HCT116 (cell line): ENCODE measurements around the gene STK32C. TPM values are rescaled to one million over a fixed set of nuclear protein-coding genes. Genes with fewer than 3 reads are reported as not detected.

ENCODE experiments used
- ATAC-seq: fragments of 200-7000 bp; cut with Tn5 transposase; 2 replicates; pipeline ENCODE4 v1.9.1; 2020; ENCODE audit warnings: mild to moderate bottlenecking, moderate library complexity
- BruUV-seq: library from RNA; stranded (reverse); fragments of 400-500 nt; replicated peaks from 2 replicates; lab custom pipeline; 2021; lab: Mats Ljungman, UMichigan
- CTCF ChIA-PET: fragments of 300-600 bp; sonication (Branson Sonifier 250); formaldehyde crosslinking; loops from one replicate; lab custom pipeline; 2021; ENCODE audit warnings: antibody characterized with exemption; lab: Charles Lee
- POLR2A ChIA-PET: fragments of 300-600, 350-600 bp; sonication (Branson Sonifier 250); formaldehyde crosslinking; loops from one replicate; lab custom pipeline; 2021; ENCODE audit warnings: antibody characterized with exemption; lab: Charles Lee
- RAD21 ChIA-PET, 2 experiments: fragments of 300-600 bp; sonication (Branson Sonifier 250); formaldehyde crosslinking; loops; one replicate each; lab custom pipeline; 2023; ENCODE audit warnings: low total read pairs in 2 of 2; ENCODE audit not compliant: uncharacterized antibody in 2 of 2, unreplicated experiment in 2 of 2, low non-redundant PET in 1 of 2; lab: Charles Lee
- DNase-seq: peaks from one replicate; pipeline ENCODE4 v3.0.0-alpha.2; 2010; ENCODE audit warnings: low read depth, low spot score
- H2AFZ ChIP-seq: fragments of 200-600 bp; shearing (Covaris generic), sonication (generic); 2 replicates; pipeline ENCODE4 v1.6.1; 2017; ENCODE audit warnings: low read depth, mixed run types, mixed read lengths, antibody characterized with exemption, low read length; ENCODE audit not compliant: poor library complexity, severe bottlenecking
- H3K27ac ChIP-seq: 2 replicates; pipeline ENCODE4 v1.5.1; 2012; ENCODE audit warnings: low read depth, low read length
- H3K27me3 ChIP-seq: fragments of 200-600 bp; sonication (generic); 2 replicates; pipeline ENCODE4 v1.6.1; 2016; ENCODE audit warnings: mixed run types, low read length, mixed read lengths; ENCODE audit not compliant: insufficient read depth
- H3K36me3 ChIP-seq, 2 experiments: fragments of 200-500 bp in 1 of 2; fragments of 200-600 bp in 1 of 2; sonication (Bioruptor generic) in 1 of 2; sonication (generic) in 1 of 2; 2 replicates each; pipeline versions ENCODE4 v1.5.1 to v1.6.1; 2014 to 2016; ENCODE audit warnings: low read length in 2 of 2, inconsistent platforms in 1 of 2, mixed read lengths in 1 of 2, mixed run types in 1 of 2; ENCODE audit not compliant: insufficient read depth in 2 of 2, control insufficient read depth in 1 of 2
- H3K4me1 ChIP-seq, 2 experiments: fragments of 200-600 bp in 1 of 2; sonication (generic) in 1 of 2; 2 replicates each; pipeline versions ENCODE4 v1.5.1 to v1.6.1; 2012 to 2017; ENCODE audit warnings: low read length in 2 of 2, inconsistent platforms in 1 of 2, mild to moderate bottlenecking in 1 of 2, mixed read lengths in 1 of 2, mixed run types in 1 of 2, moderate library complexity in 1 of 2; ENCODE audit not compliant: insufficient read depth in 2 of 2, control insufficient read depth in 1 of 2
- H3K4me2 ChIP-seq: fragments of 200-600 bp; sonication (generic); 2 replicates; pipeline ENCODE4 v1.6.1; 2017; ENCODE audit warnings: mixed run types, low read length, mixed read lengths
- H3K4me3 ChIP-seq, 2 experiments: fragments of 200-600 bp in 1 of 2; sonication (generic) in 1 of 2; replicated peaks in 1 of 2; 2 replicates each; pipeline ENCODE4 v1.5.1; 2011 to 2016; ENCODE audit warnings: low read length in 2 of 2, control low read depth in 1 of 2, low read depth in 1 of 2, mild to moderate bottlenecking in 1 of 2, mixed read lengths in 1 of 2, mixed run types in 1 of 2
- H3K79me2 ChIP-seq: fragments of 200-600 bp; sonication (generic); 2 replicates; pipeline ENCODE4 v1.6.1; 2017; ENCODE audit warnings: mild to moderate bottlenecking, mixed run types, low read length, moderate library complexity, mixed read lengths; ENCODE audit not compliant: insufficient read depth
- H3K9ac ChIP-seq: fragments of 200-600 bp; sonication (generic); 2 replicates; pipeline ENCODE4 v1.6.1; 2016; ENCODE audit warnings: low read length, mixed read lengths
- H3K9me2 ChIP-seq: fragments of 200-600 bp; sonication (generic), shearing (Covaris generic); 2 replicates; pipeline ENCODE4 v1.6.1; 2017; ENCODE audit warnings: mixed run types, mild to moderate bottlenecking, moderate library complexity; ENCODE audit not compliant: insufficient read depth
- H3K9me3 ChIP-seq, 2 experiments: fragments of 200-500 bp in 1 of 2; fragments of 200-600 bp in 1 of 2; sonication (Bioruptor generic) in 1 of 2; sonication (generic) in 1 of 2; 2 replicates each; pipeline ENCODE4 v1.6.1; 2014 to 2017; ENCODE audit warnings: low read length in 2 of 2, mixed read lengths in 2 of 2, inconsistent platforms in 1 of 2, low read depth in 1 of 2, mild to moderate bottlenecking in 1 of 2, mixed run types in 1 of 2, moderate library complexity in 1 of 2; ENCODE audit not compliant: control insufficient read depth in 1 of 2, insufficient read depth in 1 of 2
- H4K20me1 ChIP-seq: fragments of 200-600 bp; sonication (generic), shearing (Covaris generic); 2 replicates; pipeline ENCODE4 v1.6.1; 2017; ENCODE audit warnings: mixed run types, mild to moderate bottlenecking, moderate library complexity; ENCODE audit not compliant: insufficient read depth
- ATF3 ChIP-seq: IDR thresholded peaks from 2 replicates; pipeline ENCODE4 v1.6.1; 2012
- CBX3 ChIP-seq: IDR thresholded peaks from 2 replicates; pipeline ENCODE4 v1.6.1; 2012; ENCODE audit warnings: low read depth
- CTCF ChIP-seq, 3 experiments: fragments of 200-600 bp in 1 of 3; sonication (generic) in 1 of 3; IDR thresholded peaks in 2 of 3; conservative IDR thresholded peaks in 1 of 3; 2 replicates each; pipeline ENCODE4 v1.5.1; 2012 to 2017; ENCODE audit warnings: low read depth in 2 of 3, low read length in 2 of 3, antibody characterized with exemption in 1 of 3, borderline replicate concordance in 1 of 3, control low read depth in 1 of 3, mild to moderate bottlenecking in 1 of 3, mixed read lengths in 1 of 3, mixed run types in 1 of 3, moderate library complexity in 1 of 3; ENCODE audit not compliant: insufficient read depth in 1 of 3
- EGR1 ChIP-seq: IDR thresholded peaks from 2 replicates; pipeline ENCODE4 v1.6.1; 2012; ENCODE audit warnings: low read depth
- ELF1 ChIP-seq: IDR thresholded peaks from 2 replicates; pipeline ENCODE4 v1.6.1; 2012; ENCODE audit warnings: low read depth, borderline replicate concordance
- EZH2 ChIP-seq: fragments of 200-600 bp; sonication (generic); IDR thresholded peaks from 2 replicates; pipeline ENCODE4 v1.6.1; 2017; ENCODE audit warnings: antibody characterized with exemption, mixed run types
- EZH2phosphoT487 ChIP-seq: fragments of 200-600 bp; IDR thresholded peaks from 2 replicates; pipeline ENCODE4 v1.6.1; 2018; ENCODE audit warnings: antibody characterized with exemption, borderline replicate concordance
- FOSL1 ChIP-seq: IDR thresholded peaks from 2 replicates; pipeline ENCODE4 v1.6.1; 2012; ENCODE audit warnings: low read depth
- JUND ChIP-seq: IDR thresholded peaks from 2 replicates; pipeline ENCODE4 v1.6.1; 2012
- POLR2A ChIP-seq: IDR thresholded peaks from 2 replicates; pipeline ENCODE4 v1.7.0; 2011; ENCODE audit warnings: borderline replicate concordance; ENCODE audit not compliant: insufficient read depth, insufficient read length; ENCODE audit errors: extremely low read depth
- POLR2AphosphoS5 ChIP-seq: IDR thresholded peaks from 2 replicates; pipeline ENCODE4 v1.6.1; 2011; ENCODE audit warnings: mild to moderate bottlenecking, low read depth, low read length, moderate library complexity
- REST ChIP-seq: IDR thresholded peaks from 2 replicates; pipeline ENCODE4 v1.6.1; 2012; ENCODE audit warnings: low read depth
- SP1 ChIP-seq: IDR thresholded peaks from 2 replicates; pipeline ENCODE4 v1.6.1; 2012; ENCODE audit warnings: low read depth
- SRF ChIP-seq: IDR thresholded peaks from 2 replicates; pipeline ENCODE4 v1.6.1; 2012; ENCODE audit warnings: low read depth
- TCF7L2 ChIP-seq: IDR thresholded peaks from 2 replicates; pipeline ENCODE4 v1.7.0; 2011; ENCODE audit warnings: borderline replicate concordance, inconsistent platforms; ENCODE audit not compliant: insufficient read depth, insufficient read length; ENCODE audit errors: extremely low read depth
- YY1 ChIP-seq: IDR thresholded peaks from 2 replicates; pipeline ENCODE4 v1.6.1; 2011; ENCODE audit warnings: low read length, low read depth, moderate library complexity, mild to moderate bottlenecking; ENCODE audit not compliant: insufficient replicate concordance; ENCODE audit errors: extremely low read depth
- ZBTB33 ChIP-seq: IDR thresholded peaks from 2 replicates; pipeline ENCODE4 v1.6.1; 2011; ENCODE audit warnings: mild to moderate bottlenecking, low read length, moderate library complexity; ENCODE audit not compliant: insufficient replicate concordance; ENCODE audit errors: extremely low read depth
- ZFX ChIP-seq: fragments of 450-650 bp; IDR thresholded peaks from 2 replicates; pipeline ENCODE4 v1.6.1; 2017
- ZNF274 ChIP-seq: fragments of 200-500 bp; sonication (Bioruptor generic); IDR thresholded peaks from 2 replicates; pipeline ENCODE4 v1.6.1; 2014; ENCODE audit warnings: mild to moderate bottlenecking, low read depth, low read length, inconsistent platforms
- intact Hi-C: fragments of 100-400 bp; cut with micrococcal nuclease; formaldehyde crosslinking; loops from 2 replicates; pipeline ENCODE4 v1.10.0; 2022
- total RNA-seq: library from RNA; stranded (reverse); gene quantifications from one replicate; pipeline ENCODE4 v1.2.1, GENCODE V29; 2021; ENCODE audit not compliant: unreplicated experiment
- TF ChIP-seq, protein P1 (sequence below): IDR thresholded peaks from 2 replicates; pipeline ENCODE4 v1.6.1; 2012

Gene STK32C
- total RNA-seq, 1 experiment from 2014 or later: 29.7 TPM

- no peak overlapping the region for H3K4me3 ChIP-seq
- H3K4me1 ChIP-seq: peaks cover 12 to 23% of the 10 kb centered on the region in 2 experiments; a peak in 3 of 4 replicates
- POLR2A ChIA-PET: no interaction called here
- no peak overlapping the region for H3K4me2 ChIP-seq
- TF ChIP-seq ZNF274: no peak
- no peak for TF ChIP-seq ZFX
- TF ChIP-seq EZH2phosphoT487: no peak
- no peak for TF ChIP-seq TCF7L2
- no peak for TF ChIP-seq YY1
- no peak for TF ChIP-seq SP1
- TF ChIP-seq REST: no peak
- no peak for TF ChIP-seq FOSL1
- TF ChIP-seq POLR2A: no peak
- no peak for TF ChIP-seq ELF1
- no peak for TF ChIP-seq POLR2AphosphoS5
- TF ChIP-seq, protein P1, sequence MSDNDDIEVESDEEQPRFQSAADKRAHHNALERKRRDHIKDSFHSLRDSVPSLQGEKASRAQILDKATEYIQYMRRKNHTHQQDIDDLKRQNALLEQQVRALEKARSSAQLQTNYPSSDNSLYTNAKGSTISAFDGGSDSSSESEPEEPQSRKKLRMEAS: no peak
- TF ChIP-seq ATF3: no peak
- TF ChIP-seq CBX3: no peak
- TF ChIP-seq CTCF (IDR thresholded peaks at IDR 0.05 in 2 of 3, conservative IDR thresholded peaks at IDR 0.05 in 1 of 3; ENCODE audit: borderline replicate concordance in 1 of 3, insufficient read depth in 1 of 3, low read depth in 2 of 3, low read length in 2 of 3): no peak
- no peak for TF ChIP-seq SRF
- no peak for TF ChIP-seq ZBTB33
- no peak for TF ChIP-seq EGR1
- no peak for TF ChIP-seq JUND
- TF ChIP-seq EZH2: no peak
- no peak overlapping the region for H2AFZ ChIP-seq
- no TSS peak for BruUV-seq
- intact Hi-C loops: no loop called here
- H3K9me3 ChIP-seq: no peaks in the 10 kb centered on the region
- no peak overlapping the region for H3K9ac ChIP-seq
- no peaks in the 10 kb centered on the region for H3K79me2 ChIP-seq
- RAD21 ChIA-PET: no interaction called here
- no peaks in the 10 kb centered on the region for H3K9me2 ChIP-seq
- ATAC-seq (no peak), DNase-seq (no peak)
- H3K36me3 ChIP-seq: no peaks in the 10 kb centered on the region
- H4K20me1 ChIP-seq: no peaks in the 10 kb centered on the region
- CTCF ChIA-PET: no interaction called here
- no peaks in the 10 kb centered on the region for H3K27me3 ChIP-seq
- no peak overlapping the region for H3K27ac ChIP-seq
Measured at GRCh38 chr10:132168571-132169030, 139.1 kb downstream of the STK32C start.
